Kasumi-1 (cell line): Measurements from ENCODE around the gene DOCK11.
"Not testable (repeated sequence)": the region's sequence is repeated elsewhere in the genome, so short reads cannot be mapped to it uniquely, and the experiment has no call there.

Source experiments
- DNase-seq, 2 experiments: peaks; one replicate each; lab custom pipeline; 2025; lab: John Stamatoyannopoulos, UW

DOCK11 gene

DNA sequence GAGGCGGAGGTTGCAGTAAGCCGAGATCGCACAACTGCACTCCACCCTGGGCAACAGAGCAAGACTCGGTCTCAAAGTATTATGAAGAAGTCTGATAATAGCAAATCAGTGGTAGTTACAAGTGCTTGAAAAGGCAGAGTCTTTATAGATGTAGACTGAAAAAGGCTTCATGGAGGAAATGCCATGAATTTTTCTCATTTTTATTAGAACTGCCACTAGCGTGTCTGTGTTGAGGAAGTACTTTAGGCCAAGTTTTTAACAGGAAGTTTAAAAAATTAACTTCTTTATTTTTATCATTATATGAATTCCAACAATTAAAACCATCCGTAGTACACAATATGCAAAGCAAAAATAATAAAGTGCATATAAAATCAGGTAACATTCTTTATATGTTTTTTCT lies 199.0 kb downstream of the DOCK11 start:
- DNase-seq, result peak in 1 of 2 experiments; percentile 1

GRCh38 chrX:118698516-118699170 lies 203.0 kb downstream of the DOCK11 start:
- peak; percentile 30 to 41 for DNase-seq

DNA sequence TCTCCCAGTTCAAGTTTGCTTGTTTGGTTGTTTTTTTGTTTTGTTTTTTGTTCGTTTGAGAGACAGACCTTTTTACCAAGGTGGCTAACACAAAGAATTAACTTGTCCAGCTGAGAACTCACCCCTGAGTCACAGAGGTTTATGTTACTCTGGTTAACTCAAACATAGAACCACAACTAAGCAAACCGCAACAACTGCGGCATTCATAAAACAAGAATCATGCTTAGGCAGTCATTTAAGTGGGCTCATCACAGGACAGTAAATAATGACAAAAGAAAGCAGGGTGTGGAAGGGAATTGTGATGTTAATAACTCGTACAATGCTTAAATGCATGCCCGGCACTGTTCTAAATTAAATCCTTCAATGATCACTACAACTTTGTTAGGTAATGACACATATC lies 207.1 kb downstream of the DOCK11 start:
- no peak for DNase-seq

DNA sequence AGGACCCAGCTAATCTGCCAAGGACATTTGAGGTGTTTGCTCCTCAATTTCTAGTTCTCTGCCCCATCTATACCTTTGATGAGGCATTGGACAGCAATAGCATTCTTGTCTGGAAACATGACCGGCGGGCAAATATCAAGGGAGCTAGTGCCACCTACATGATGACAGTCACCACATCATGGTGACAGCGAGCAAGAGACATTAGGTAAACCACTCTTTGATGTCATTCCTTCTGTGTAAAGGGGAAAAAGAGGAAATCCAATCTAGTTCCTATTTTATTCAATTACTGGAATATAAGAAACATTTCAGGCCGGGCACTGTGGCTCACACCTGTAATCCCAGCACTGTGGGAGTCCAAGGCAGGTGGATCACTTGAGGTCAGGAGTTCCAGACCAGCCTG lies 211.1 kb downstream of the DOCK11 start:
- no peak for DNase-seq

GRCh38 chrX:118714521-118714920 lies 218.9 kb downstream of the DOCK11 start:
- no peak for DNase-seq

GRCh38 chrX:118715917-118716316 lies 220.3 kb downstream of the DOCK11 start:
- not testable (repeated sequence) for DNase-seq

DNA sequence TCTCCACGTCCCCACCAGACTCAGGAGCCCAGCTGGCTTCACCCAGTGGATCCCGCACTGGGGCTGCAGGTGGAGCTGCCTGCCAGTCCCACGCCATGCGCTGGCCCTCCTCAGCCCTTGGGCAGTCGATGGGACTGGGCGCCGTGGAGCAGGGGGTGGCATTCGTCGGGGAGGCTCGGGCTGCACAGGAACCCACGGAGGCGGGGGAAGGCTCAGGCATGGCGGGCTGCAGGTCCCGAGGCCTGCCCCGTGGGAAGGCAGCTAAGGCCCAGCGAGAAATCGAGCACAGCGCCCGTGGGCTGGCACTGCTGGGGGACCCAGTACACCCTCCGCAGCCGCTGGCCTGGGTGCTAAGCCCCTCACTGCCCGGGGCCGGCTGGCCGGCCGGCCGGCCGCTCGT lies 221.2 kb downstream of the DOCK11 start:
- DNase-seq, result not testable (repeated sequence)

GRCh38 chrX:118717678-118718391 lies 222.2 kb downstream of the DOCK11 start:
- DNase-seq, result peak; percentile 21 to 38

DNA sequence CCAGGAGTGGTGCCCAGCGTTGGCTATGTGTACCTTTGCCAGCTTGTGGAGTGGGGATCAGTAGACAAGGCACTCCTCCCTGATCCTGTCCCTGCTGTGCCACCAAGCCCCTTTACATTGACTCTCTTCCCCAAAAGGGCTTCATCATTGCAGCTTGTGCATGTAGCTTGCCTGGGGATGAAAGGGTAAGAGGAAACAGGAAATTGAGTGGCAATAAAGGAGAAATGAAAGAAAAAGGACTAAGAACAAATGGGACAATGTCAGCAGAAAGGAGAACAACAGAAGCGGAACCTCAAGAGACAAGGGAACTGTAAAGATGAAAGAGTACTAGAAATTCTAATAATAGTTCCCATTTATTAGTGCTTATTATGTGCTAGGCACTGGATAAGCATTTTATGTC lies 223.1 kb downstream of the DOCK11 start:
- peak; percentile 48 to 62 for DNase-seq

GRCh38 chrX:118720058-118720707 lies 224.6 kb downstream of the DOCK11 start:
- no peak for DNase-seq

DNA sequence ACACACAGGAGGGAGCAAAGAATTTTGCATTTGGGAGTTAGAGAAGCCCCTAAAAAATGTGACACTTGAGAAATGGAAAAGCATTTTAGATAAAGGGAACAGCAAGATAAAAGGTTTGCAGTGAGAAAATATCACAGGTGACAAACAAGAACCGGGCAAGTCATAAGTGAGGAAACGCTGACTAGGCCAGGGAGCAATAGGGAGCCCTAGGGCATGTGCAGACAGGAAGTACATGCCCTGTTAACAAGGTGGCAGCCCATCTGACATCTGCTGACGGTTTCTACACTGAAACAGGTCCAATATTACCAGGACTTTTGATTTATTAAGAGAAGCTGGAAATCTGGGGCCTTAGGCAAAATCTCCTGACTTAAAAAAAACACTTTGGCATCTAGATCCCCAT lies 227.8 kb downstream of the DOCK11 start:
- DNase-seq, result no peak

DNA sequence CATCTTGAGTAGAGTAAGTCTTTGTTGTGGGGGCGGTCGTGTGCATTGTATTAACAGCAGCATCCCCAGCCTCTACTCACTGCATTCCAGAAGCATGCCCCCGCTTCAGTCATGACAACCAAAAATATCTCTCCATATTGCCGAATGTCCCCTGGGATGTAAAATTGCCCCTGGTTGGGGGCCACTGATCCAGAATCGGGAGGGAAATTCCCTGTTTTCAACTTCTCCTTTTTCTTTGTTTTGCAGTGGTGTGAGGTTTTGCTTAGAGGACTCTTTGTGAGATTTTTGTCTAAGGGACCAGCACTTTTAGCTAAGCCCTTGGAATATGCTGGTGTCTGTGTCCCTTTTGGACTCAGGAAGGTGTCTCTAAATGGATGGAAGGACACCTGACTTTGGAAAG lies 228.8 kb downstream of the DOCK11 start:
- DNase-seq, result no peak

DNA sequence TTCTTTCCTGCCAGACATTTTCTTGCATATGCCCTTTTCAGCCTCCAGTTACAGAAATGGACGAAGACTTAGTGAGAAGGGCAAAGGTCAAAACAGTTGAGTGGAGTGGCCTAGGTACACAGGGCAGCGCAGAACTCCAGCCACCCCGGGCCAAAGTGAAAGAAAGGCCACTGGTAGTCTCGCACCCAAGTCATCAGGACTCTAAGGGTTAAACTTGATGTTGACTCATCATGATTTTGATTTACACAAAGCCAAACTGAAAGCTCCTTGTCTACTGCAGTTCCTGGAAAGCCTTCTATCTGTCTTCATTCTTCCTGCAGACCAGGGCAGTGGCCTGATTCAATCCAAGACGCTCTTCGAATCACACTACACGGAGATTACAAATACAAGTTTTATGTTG lies 229.2 kb downstream of the DOCK11 start:
- DNase-seq, result no peak

GRCh38 chrX:118726396-118726795 lies 230.8 kb downstream of the DOCK11 start:
- peak; percentile 3 to 20 for DNase-seq

GRCh38 chrX:118726887-118727685 lies 231.5 kb downstream of the DOCK11 start, which contains the start of gene IL13RA1:
Gene IL13RA1 (plus strand): TSS chrX:118727606. CDS start chrX:118727639, 33 bp downstream.
- DNase-seq, result peak; percentile 17 to 57

- DNase-seq, result no peak
These were observed 232.2 kb downstream of the DOCK11 start for GRCh38 chrX:118727686-118728339.

GRCh38 chrX:118729042-118729652 lies 233.5 kb downstream of the DOCK11 start:
- DNase-seq, result no peak

- DNase-seq, result no peak
These were observed 235.1 kb downstream of the DOCK11 start for GRCh38 chrX:118730500-118731247.

GRCh38 chrX:118732551-118732950 lies 236.9 kb downstream of the DOCK11 start:
- not testable (repeated sequence) for DNase-seq

DNA sequence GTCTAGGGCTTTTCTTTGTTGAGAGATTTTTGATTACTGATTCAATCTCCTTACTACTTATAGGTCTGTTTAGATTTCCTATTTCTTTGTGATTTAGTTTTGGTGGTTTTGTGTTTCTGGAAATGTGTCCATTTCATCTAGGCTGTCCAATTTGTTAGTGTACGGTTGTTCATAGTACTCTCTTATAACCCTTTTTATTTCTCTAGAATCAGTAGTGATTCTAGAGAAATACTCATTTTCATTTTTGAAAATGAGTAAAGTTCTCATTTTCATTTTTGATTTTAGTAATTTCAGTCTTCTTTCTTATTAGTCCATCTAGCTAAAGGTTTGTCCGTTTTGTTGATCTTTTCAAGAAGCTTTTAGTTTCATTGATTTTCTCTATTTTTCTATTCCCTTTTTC lies 239.3 kb downstream of the DOCK11 start:
- DNase-seq, result no peak
